ENCODE results near the gene RBFOX2. TPM values are rescaled to one million over a fixed set of nuclear protein-coding genes. Genes with fewer than 3 reads are reported as not detected.

The RBFOX2 gene
- total and polyA plus RNA-seq, 2 of the 8 experiments (the other 6 are each of a cell fraction or from before 2014, with no cell fraction given), result 121 to 122 TPM

DNA sequence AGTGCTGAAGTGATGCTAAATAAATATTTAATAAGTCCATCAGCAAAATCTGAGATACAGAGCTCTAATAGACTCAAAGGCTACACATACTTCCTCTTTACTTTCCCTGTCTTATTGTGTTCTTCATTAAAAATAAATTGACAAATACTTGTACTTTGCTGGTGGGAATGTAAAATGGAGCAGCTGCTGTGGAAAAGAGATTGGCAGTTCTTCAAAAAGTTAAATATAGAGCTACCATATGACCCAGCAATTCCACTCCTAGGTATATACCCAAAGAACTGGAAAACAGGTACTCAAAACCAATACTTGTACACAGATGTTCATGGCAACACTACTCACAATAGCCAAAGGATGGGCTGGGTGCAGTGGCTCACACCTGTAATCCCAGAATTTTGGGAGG is 76.0 kb downstream of the RBFOX2 start:
- Histone ChIP-seq H3K79me2 (ENCODE audit: control insufficient read depth in 1 of 2, insufficient read depth in 2 of 2, low read length in 2 of 2) (peaks cover 0 to 35% of the 10 kb centered on the region in 2 experiments; a peak in 3 of 4 replicates), H3K79me1 (ENCODE audit: low read depth, low read length) (no peaks in the 10 kb centered on the region; the same call in 1 of the 2 replicates), H3K4ac (replicated peaks; ENCODE audit: insufficient read length, low read depth, low read length) (no peak overlapping the region), H4K91ac (replicated peaks; ENCODE audit: insufficient read length, low read length) (no peak overlapping the region), H2AFZ (ENCODE audit: low read length) (no peak overlapping the region), H3K27me3 (replicated peaks in 1 of 4; ENCODE audit: control insufficient read depth in 3 of 4, extremely low read depth in 1 of 4, insufficient read depth in 3 of 4, low read length in 3 of 4) (no peaks in the 10 kb centered on the region), H4K20me1 (replicated peaks in 1 of 2; ENCODE audit: control insufficient read depth in 1 of 2, insufficient read depth in 2 of 2, low read length in 2 of 2) (peaks cover 2% of the 10 kb centered on the region in 2 experiments), H3K23ac (ENCODE audit: insufficient read length) (no peak overlapping the region), H3K56ac (replicated peaks; ENCODE audit: insufficient read length, low read depth, low read length) (no peak overlapping the region), H3K9me3 (ENCODE audit: insufficient read depth in 2 of 2, low read depth in 1 of 2, low read length in 1 of 2) (no peaks in the 10 kb centered on the region), H2BK20ac (ENCODE audit: low read length) (no peak overlapping the region), H2BK12ac (ENCODE audit: low read depth, low read length) (no peak overlapping the region), H3K4me2 (ENCODE audit: insufficient read depth in 1 of 2, low read depth in 2 of 2, low read length in 2 of 2) (no peak overlapping the region), H3K18ac (ENCODE audit: extremely low read depth, low read length) (no peak overlapping the region), H2BK15ac (ENCODE audit: low read length) (no peak overlapping the region), H3K14ac (ENCODE audit: insufficient read length) (no peak overlapping the region), H3K23me2 (ENCODE audit: low read depth, low read length) (no peaks in the 10 kb centered on the region), H2BK120ac (replicated peaks; ENCODE audit: low read depth, low read length) (no peak overlapping the region), H3K36me3 (ENCODE audit: control insufficient read depth in 2 of 4, insufficient read depth in 4 of 4, low read length in 3 of 4) (no peaks in the 10 kb centered on the region), H3K4me1 (replicated peaks in 1 of 4; ENCODE audit: control insufficient read depth in 3 of 4, insufficient read depth in 4 of 4, low read length in 3 of 4) (no peaks in the 10 kb centered on the region), H3K4me3 (ENCODE audit: extremely low read depth in 1 of 4, insufficient read depth in 2 of 4, low read depth in 3 of 4, low read length in 4 of 4) (no peak overlapping the region), H3K9ac (replicated peaks in 1 of 4; ENCODE audit: extremely low read depth in 1 of 4, low read depth in 3 of 4, low read length in 3 of 4) (no peak overlapping the region), H4K5ac (ENCODE audit: insufficient read length, low read depth, low read length) (no peak overlapping the region), H2BK5ac (ENCODE audit: low read depth, low read length) (no peak overlapping the region), H2AK5ac (ENCODE audit: low read depth, low read length) (no peak overlapping the region), H3K27ac (ENCODE audit: low read depth, low read length) (no peak overlapping the region), H4K8ac (ENCODE audit: extremely low read depth, insufficient read depth, low read length) (no peak overlapping the region)
- TF ChIP-seq RFX5 (IDR thresholded peaks at IDR 0.05; ENCODE audit: borderline replicate concordance, low read depth, low read length) (no peak), NANOG (IDR thresholded peaks at IDR 0.05; ENCODE audit: insufficient read depth, low read depth, low read length, poor library complexity, severe bottlenecking) (no peak), TEAD4 (IDR thresholded peaks at IDR 0.05; ENCODE audit: low read depth, low read length) (no peak), MAFK (IDR thresholded peaks at IDR 0.05; ENCODE audit: low read depth, low read length) (no peak), RAD21 (IDR thresholded peaks at IDR 0.05 in 1 of 2, conservative IDR thresholded peaks at IDR 0.05 in 1 of 2; ENCODE audit: low read depth in 2 of 2, low read length in 2 of 2) (no peak)
- TF ChIP-seq, protein P1, sequence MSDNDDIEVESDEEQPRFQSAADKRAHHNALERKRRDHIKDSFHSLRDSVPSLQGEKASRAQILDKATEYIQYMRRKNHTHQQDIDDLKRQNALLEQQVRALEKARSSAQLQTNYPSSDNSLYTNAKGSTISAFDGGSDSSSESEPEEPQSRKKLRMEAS (IDR thresholded peaks at IDR 0.05), result no peak
- TF ChIP-seq, protein P2, sequence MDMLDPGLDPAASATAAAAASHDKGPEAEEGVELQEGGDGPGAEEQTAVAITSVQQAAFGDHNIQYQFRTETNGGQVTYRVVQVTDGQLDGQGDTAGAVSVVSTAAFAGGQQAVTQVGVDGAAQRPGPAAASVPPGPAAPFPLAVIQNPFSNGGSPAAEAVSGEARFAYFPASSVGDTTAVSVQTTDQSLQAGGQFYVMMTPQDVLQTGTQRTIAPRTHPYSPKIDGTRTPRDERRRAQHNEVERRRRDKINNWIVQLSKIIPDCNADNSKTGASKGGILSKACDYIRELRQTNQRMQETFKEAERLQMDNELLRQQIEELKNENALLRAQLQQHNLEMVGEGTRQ (IDR thresholded peaks at IDR 0.05; ENCODE audit: low read length), result no peak
- FAIRE-seq (no peak), DNase-seq (ENCODE audit: low read depth in 1 of 2, low spot score in 2 of 2) (no peak)
- POLR2A ChIA-PET (ENCODE audit: partially characterized antibody), result interaction anchor here (0.6 to 1.5 kb wide), 2 partner anchors 9 to 151 kb away, joined by 3 to 4 read pairs; no protein-coding TSS in a partner anchor
- CTCF ChIA-PET (ENCODE audit: partially characterized antibody), result interaction anchor here (0.7 to 0.9 kb wide), 2 partner anchors 113 to 145 kb away, joined by 3 read pairs; no protein-coding TSS in a partner anchor

Data from H1 (cell line).